Stimulated activated CD8-positive, alpha-beta memory T cell treated with anti-CD3 and anti-CD28 coated beads, Interleukin-4, amount 100 ng/mL, for 48 hours (primary cell): ENCODE data around the gene LEFTY2.
"Not testable (repeated sequence)": the region's sequence is repeated elsewhere in the genome, so short reads cannot be mapped to it uniquely, and the experiment has no call there.

Experiments
- DNase-seq: peaks from one replicate; pipeline ENCODE4 v3.0.0-alpha.2; 2020

The LEFTY2 gene

GRCh38 chr1:225953315-225953714, 12.3 kb upstream of the LEFTY2 start:
- no peak for DNase-seq

GRCh38 chr1:225950905-225951497, 10.0 kb upstream of the LEFTY2 start:
- DNase-seq, result no peak

- DNase-seq, result no peak
These were observed 8.0 kb upstream of the LEFTY2 start for GRCh38 chr1:225949041-225949440.

DNA sequence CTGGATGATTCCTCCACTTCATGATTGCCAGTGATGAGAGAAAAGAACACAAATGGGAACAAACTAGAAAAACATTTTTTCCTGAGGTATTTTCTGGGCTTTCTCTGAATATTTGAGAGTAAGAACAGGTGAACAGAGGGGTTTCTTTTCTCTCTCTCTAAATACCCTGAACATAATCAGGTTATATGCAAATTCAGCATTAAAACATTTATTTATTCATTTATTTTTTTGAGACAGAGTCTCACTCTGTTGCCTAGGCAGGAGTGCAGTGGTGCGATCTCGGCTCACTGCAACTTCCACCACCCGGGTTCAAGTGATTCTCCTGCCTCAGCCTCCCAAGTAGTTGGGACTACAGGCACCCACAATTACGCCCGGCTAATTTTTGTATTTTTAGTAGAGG, 5.8 kb upstream of the LEFTY2 start:
- no peak for DNase-seq

- DNase-seq, result no peak
These were observed 5.1 kb upstream of the LEFTY2 start for GRCh38 chr1:225946082-225946620.

DNA sequence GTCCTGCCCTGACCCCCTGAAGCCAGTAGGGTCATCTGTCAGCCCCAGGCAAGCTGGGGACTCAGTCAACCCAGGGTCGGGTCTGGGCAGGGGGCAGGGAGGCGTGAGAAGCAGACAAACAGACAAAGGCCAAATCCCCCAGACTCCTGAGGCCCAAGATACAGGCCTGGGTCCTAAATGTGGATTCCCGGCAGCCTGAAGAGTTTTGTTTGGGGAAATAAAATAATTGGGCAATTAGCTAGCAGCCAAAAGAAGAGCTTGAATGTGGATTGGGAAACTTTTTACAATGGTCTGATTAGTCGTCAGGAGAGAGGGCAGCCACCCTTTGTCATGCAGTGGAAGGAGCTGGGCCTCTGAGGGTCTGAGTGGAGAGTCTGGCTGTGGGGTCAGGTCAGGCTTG, 4.5 kb upstream of the LEFTY2 start:
- DNase-seq, result no peak

DNA sequence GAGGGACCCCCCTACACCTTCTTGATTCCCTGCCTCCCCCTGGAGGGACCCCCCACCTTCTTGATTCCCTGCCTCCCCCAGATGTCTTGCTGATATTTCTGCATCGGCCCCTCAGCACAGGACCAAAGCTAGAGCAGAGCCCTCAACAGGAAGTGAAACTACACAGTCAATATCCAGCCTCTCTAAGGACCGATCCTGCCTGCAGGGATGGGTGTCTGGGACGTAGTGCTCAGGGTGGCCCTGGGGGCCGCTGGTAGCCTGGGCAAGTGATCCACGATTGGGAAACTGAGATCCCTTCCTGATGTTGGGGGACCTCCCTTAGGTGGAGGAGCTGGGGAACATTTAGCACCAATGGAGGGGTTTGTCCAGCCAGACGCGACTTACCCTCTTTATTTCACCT, 3.9 kb upstream of the LEFTY2 start:
- DNase-seq, result no peak

DNA sequence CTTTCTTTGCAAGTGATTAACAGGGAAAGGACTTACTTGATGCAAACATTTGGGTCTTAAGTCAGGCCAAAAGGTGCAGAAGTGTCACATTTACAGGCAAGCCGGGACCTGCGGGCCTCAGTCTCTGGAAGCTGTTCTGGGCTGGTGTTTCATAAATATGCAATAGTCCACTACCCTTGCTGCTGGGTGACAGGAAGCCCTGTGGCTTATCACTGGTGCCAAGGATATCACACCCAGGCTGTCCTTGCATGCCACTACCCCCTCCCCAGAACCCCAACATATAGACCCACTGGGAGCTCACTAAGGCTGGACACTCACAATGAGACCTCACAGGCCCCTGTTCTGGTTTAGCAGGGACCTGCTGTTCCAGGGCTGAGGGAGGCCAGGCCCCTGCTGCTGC, 3.4 kb upstream of the LEFTY2 start:
- no peak for DNase-seq

GRCh38 chr1:225943582-225943981, 2.6 kb upstream of the LEFTY2 start:
- no peak for DNase-seq

DNA sequence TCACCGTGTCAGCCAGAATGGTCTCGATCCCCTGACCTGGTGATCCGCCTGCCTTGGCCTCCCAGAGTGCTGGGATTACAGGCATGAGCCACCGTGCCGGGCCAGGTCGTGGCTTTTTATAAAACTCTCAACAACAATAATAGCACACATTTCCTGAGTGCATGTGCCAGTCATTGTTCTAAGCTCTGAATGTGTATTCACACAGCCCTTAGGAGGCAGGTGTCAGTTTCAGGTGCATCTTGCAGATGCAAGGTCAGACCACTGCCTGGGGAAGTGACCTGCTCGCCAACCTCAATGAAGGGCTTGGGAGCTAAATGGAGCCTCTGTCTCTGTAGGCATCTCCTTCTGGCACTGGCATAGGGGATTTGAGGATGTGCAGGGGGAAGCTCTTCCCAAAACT, 1.6 kb upstream of the LEFTY2 start:
- no peak for DNase-seq

GRCh38 chr1:225941942-225942222, 862 bp upstream of the LEFTY2 start:
- DNase-seq, result no peak

GRCh38 chr1:225940385-225941151, 452 bp downstream of the LEFTY2 start:
- DNase-seq, result no peak

- not testable (repeated sequence) for DNase-seq
These were observed 1.1 kb downstream of the LEFTY2 start for GRCh38 chr1:225939939-225940310.

- DNase-seq, result not testable (repeated sequence)
These were observed 1.7 kb downstream of the LEFTY2 start for GRCh38 chr1:225939097-225939938.

DNA sequence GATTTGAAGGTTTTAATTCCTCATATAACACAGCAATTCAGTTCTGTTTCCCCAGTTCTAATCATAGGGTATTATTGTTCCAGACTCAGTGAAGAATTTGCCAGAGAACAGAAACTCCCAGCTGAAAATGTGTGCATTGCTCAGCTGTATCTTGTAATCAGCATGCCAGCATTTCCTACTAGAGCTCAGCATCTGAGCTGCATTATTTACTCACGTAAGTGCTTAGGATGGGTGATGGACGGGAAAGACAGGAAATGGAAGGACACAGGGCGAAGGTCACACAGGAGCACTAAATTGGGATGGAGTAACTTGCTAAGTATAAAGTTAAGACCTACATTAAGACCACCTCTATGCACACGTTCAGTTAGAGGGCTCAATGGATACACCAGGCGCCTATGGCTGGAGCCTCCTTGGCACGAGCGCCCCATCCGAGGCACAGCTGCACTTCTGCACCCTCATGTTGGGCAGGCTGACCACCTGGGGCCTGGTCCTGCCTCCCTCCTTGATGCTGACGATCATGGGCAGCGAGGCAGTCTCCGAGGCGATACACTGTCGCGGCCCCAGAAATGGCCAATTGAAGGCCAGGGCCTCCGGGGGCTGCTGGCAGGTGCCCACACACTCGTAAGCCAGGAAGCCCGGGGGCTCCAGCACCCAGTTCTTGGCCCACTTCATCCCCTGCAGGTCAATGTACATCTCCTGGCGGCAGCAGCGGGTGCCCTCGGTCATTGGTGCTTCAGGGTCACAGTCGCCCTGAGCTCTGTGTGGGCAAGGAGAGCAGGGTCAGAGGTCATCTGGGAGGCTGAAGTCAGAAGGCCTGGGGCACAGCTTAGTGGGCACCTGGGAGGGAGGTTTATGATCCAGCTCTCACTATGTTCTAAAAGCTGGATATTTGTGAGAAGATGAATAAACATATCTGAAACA, 3.7 kb downstream of the LEFTY2 start:
- DNase-seq, result no peak

GRCh38 chr1:225936523-225936922, 4.5 kb downstream of the LEFTY2 start:
- no peak for DNase-seq

GRCh38 chr1:225936086-225936485, 4.9 kb downstream of the LEFTY2 start:
- not testable (repeated sequence) for DNase-seq

DNA sequence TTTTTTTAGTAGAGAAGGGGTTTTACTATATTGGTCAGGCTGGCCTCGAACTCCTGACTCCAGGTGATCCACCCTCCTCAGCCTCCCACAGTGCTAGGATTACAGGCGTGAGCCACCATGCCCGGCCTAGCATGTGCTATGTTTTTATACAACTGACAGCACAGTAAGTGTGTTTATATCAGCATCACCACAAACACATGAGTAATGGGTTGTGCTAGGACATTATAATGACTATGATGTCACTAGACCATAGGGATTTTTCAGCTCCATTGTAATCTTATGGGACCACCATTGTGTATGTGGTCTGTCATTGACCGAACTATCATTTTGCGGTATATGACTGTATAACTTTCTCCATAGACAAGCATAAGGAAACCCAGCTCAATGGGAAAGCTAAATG, 6.3 kb downstream of the LEFTY2 start:
- DNase-seq, result no peak

DNA sequence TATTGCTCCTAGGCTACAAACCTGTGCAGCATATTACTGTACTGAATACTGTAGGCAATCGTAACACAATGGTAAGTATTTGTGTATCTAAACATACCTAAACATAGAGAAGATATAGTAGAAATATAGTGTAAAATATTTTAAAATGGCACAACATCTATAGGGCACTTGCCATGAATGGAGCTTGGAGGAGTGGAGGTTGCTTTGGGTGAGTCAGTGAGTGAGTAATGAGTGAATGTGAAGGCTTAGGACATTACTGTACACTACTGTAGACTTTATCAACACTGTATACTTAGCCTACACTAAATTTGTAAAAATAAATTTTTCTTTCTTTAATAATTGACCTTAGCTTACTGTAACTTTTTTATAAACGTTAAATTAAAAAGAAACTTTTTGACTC, 7.9 kb downstream of the LEFTY2 start:
- no peak for DNase-seq

DNA sequence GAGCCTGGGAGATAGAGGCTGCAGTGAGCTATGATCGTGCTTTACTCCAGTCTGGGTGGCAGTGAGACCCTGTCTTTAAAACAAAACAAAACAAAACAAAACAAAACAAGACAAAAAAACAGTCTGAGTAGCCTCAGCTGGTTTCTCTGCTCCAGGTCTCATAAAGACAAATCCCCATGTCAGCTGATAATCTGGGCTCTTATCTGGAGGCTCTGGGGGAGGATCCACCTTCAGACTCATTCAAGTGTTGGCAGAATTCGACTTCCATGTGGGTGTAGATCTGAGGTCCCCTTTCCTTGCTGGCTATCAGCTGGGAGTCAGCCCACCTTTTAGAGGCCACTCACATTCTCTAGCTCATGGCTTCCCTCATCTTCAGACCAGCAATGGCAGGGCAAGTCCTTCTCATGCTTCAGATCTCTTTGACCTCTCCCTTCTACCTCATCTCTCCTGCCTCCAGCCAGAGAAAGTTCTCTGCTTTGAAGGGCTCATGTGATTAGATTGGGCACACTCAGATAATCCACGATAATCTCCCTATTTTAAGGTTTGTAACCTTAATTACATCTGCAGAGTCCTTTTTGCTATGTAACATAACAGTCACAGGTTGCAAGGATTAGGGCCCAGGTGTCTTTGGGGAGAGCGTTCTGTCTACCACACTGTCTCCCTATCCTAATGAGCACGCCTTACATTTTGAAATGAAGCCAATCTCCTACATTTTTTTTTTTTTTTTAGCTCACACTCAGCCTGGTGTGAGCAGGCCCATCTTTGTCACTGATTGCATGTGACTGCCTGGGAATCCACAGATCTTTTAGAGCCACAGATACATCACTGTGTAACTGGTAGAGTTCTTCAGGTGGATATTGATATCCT, 9.5 kb downstream of the LEFTY2 start:
- DNase-seq, result no peak

DNA sequence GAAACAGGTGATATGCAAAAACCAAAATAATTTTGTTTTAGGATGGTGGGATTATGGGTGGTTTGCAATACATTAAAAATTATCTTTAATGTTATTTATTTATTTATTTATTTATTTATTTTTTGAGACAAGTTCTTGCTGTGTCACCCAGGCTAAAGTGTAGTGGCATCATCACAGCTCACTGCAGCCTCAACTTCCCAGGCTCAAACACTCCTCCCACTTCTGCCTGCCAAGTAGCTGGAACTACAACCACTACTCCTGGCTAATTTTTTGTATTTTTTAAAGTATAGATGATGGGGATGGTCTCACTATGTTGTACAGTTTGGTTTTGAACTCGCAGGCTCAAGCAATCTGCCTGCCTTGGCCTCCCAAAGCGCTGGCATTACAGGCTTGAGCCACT, 10.5 kb downstream of the LEFTY2 start:
- no peak for DNase-seq

DNA sequence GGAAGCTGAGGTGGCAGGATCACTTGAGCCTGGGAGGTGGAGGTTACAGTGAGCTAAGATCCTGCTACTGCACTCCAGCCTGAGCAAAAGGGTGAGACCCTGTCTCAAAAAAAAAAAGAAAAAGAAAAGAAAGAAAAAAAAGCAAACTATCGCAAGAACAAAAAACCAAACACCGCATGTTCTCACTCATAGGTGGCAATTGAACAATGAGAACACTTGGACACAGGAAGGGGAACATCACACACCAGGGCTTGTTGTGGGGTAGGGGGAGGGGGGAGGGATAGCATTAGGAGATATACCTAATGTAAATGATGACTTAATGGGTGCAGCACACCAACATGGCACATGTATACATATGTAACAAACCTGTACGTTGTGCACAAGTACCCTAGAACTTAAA, 11.6 kb downstream of the LEFTY2 start:
- not testable (repeated sequence) for DNase-seq
